Measurements from ENCODE around the gene KIAA1671.

Gene KIAA1671

GRCh38 chr22:24981656-24982055 is 29.1 kb downstream of the KIAA1671 start:
- DNase-seq (ENCODE audit: low read depth in 2 of 2), result no peak

GRCh38 chr22:24982301-24983056 is 30.0 kb downstream of the KIAA1671 start:
- no peak for DNase-seq (ENCODE audit: low read depth in 2 of 2)

DNA sequence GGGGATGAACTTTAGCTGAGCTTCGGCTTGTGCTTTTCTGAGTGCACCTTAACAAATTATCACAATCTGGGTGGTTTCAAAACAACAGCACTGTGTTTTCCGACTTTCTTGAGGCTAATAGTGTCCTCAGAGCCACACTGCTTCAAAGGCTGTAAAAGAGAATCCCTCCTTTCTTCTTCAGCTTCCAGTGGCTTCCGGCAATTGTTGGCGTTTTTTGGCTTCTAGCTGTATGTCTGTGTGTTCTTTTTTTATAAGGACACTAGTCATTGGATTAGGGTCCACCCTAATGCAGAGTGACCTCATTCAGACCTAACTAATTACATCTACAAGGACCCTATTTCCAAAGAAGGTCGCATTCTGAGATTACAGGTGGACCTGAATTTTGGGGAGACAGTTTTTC is 30.6 kb downstream of the KIAA1671 start:
- DNase-seq (ENCODE audit: low read depth in 2 of 2), result no peak

GRCh38 chr22:24984122-24984521 is 31.6 kb downstream of the KIAA1671 start:
- DNase-seq (ENCODE audit: low read depth in 2 of 2), result no peak

GRCh38 chr22:24985826-24986214 is 33.3 kb downstream of the KIAA1671 start:
- DNase-seq (ENCODE audit: low read depth in 2 of 2), result peak in 1 of 2 experiments; percentile 8

DNA sequence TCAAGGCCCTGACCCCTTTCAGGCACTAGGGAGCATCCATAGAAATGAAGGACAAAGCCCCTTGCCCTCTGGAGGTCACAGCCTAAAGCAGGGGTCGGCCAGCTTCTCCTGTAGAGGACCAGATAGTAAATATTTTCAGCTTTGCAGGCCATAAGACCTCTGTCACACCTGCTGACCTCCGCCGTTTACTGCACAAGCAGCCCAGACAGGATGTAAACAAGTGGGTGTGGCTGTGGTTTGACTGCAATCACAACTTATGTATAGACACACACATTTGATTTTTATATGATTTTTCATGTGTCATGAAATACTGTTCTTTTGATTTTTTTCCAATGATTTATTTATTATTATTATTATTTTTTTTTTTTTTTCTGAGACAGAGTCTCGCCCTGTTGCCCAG is 34.3 kb downstream of the KIAA1671 start:
- no peak for DNase-seq (ENCODE audit: low read depth in 2 of 2)

DNA sequence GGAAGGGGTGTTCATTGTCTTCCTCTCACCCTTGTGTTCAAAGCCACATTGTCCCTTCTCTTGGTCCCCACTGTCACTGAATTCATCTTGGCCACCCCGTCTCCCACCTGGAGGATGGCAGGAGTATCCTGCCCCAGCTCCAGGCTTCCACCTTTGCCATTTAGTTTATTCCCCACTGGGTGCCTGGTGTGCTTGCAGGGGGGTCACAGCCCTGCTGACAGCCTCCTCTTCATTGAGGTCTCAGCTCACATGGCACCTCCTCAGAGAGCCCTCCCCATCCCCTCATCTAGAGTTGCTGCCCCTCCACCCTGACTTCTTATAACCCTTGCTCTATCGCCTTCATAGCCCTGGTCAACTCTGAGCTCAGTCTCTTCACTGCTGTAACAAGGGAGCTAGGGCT is 36.6 kb downstream of the KIAA1671 start:
- DNase-seq (ENCODE audit: low read depth in 2 of 2), result no peak

- no peak for DNase-seq (ENCODE audit: low read depth in 2 of 2)
Observed at GRCh38 chr22:24989541-24989951, 37.0 kb downstream of the KIAA1671 start.

DNA sequence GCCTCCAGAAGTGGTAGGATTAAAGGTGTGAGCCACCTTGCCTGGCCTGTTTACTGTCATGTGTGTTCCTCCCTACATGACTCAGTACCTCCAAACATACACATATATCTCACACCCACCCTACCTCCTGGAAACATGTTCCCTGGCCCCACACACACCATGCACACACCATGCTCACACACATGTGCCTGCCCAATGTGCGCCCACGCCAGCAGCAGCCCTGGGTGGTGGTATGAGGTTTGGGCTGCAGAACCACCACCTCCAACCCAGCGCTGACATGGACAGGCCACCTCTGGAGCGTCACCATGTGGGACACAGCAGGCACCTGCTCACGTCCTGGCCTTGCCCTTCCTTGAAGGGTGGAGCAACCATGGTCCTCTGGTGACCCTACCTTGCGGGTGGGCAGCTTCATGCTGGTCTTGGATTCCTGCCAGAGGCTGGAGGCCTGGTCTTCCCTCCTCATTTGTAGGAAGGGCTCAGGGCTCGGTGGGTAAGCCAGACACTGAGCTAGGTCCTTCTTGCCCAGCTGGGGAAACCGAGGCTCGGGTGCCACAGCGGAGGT is 37.9 kb downstream of the KIAA1671 start:
- no peak for DNase-seq (ENCODE audit: low read depth in 2 of 2)

DNA sequence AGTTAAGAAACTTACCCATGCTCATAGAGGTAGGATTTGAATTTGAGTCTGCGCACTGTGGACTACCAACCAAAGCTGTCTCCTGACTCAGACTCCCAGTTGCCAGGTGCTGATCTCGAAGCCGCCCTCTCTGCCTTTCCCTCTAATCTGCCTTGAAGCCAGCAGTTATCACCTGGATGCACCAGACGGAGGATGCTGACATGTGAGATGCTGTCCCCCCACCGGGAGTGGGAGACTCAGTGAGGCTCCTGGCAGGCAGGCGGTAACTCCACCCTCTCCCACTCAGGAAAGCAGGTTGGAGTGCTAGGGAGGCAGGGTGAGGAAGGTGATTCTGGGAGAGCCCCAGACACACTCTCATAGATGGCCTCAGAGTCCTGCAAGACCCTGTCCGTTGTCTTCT is 40.4 kb downstream of the KIAA1671 start:
- DNase-seq (ENCODE audit: low read depth in 2 of 2), result no peak

DNA sequence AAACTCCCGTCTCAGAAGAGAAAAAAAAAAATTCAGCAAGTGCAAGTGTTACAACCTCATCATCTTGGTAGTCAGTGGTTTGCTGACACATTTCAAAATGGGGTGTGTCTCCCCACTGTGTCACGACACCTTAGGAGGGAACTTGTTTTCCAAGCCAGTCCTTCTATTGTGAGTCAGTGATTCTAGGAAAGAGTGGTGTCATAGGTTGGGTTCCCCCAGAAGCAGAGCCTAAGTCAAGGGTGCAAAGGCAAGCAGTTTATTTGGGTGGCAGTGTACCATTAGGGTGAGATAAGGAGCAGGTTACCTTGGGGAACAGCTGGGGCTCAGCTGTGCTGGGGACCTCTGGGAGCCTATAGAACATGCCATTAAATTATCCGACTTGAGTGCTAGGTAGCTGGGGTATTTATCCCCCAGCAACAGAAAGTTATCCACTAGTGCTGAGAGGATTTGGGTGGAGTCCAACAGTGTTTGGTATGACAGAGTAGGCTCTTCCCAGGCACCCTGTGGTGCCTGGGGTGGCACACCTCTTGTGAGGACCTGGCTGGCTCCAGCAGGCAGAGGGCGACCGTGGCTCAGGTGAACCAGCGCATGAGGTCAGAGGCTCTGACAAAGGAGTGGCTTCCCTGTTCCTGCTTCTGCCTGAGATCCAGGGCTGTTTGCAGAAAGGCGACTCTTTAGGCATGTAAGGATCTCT is 41.7 kb downstream of the KIAA1671 start:
- DNase-seq (ENCODE audit: low read depth in 2 of 2), result no peak

DNA sequence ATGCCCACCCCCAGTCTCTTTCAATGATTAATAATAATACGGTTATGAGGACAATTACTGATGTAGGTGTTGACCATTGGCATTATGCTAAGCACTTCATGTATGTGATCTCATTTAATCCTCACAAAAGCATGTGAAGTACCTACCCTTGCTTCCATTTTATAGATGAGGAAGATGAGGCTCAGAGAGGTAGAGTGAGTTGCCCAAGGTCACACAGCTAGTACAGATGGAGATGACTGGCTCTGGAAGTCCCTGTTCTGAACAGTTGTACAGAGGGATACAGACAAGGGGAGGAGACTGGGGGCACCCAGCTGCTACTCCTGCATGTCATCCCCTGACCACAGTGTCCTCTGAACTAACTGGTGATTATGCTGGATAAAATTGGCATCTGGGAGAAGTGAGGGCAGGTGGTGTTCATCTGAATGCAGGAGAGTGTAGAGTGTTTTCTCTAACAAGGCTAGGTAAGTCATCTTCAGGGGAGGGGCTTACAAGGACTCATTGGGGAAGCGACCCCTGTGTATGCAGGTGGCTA is 43.2 kb downstream of the KIAA1671 start:
- DNase-seq (ENCODE audit: low read depth in 2 of 2), result no peak

GRCh38 chr22:24996420-24996952 is 44.0 kb downstream of the KIAA1671 start:
- no peak for DNase-seq (ENCODE audit: low read depth in 2 of 2)

- DNase-seq (ENCODE audit: low read depth in 2 of 2), result no peak
Observed at GRCh38 chr22:24997023-24997422, 44.5 kb downstream of the KIAA1671 start.

DNA sequence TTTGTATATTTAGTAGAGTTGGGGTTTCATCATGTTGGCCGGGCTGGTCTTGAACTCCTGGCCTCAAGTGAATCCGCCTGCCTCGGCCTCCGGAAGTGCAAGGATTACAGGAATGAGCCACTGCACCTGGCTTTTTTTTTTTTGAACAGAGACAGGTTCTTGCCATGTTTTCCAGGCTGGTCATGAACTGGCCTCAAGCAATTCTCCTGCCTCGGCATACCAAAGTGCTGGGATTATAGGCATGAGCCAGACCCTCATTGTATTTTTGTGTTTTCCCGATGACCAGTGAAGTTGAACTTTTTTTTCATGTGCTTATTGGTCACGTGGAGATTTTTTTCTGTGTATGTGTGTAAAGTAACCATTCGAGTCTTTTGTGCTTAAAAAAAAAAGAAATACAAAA is 48.2 kb downstream of the KIAA1671 start:
- DNase-seq (ENCODE audit: low read depth in 2 of 2), result no peak

DNA sequence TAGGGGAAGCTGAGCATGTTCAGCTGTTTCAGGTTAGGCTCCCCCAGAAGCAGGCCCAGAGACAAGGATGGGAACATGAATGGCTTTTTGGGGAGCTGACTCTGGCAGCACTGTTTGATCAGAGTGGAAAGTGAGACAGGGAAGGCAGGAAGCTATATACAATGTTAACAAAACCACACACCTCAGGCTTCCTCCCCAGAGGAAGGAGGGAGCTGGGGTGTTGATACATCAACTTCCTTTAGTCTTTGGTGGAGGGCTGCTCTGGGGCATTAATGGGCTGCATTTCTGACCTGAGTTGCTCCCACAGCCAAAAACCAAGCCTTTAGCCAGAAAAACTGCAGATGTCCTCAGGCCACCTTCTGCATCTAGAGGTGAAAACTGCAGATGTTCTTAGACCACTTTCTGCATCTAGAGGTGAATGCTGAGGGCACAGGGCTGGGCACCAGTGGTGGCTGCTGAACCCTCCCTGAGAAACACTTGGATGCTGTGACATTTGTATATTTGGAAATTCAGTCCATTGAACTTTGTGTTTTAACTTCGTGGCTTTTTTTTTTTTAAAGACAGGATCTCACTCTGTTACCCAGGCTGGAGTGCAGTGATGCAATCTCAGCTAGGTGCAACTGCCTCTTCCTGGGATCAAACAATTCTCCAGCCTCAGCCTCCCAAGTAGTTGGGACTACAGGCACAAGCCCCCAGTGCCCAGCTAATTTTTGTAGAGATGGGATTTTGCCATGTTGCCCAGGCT is 49.9 kb downstream of the KIAA1671 start:
- DNase-seq (ENCODE audit: low read depth in 2 of 2), result no peak

DNA sequence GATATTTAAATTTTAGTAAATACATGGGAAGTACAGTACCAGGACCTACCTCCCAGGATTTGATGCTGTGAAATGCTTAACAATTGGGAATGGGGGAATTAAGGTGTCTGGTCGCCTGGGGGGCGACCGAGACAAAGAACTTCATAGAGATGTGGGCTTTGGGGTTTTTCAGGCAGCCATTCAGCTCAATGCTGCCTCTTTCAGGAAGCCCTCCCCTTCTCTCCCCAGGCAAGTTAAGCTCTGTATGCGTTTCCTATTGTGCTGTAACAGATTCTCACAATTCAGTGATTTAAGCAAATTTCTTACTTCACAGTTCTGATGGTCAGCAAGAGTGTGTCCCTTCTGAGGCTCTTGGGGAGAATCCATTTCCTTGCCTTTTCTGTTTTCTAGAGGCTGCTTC is 53.8 kb downstream of the KIAA1671 start:
- no peak for DNase-seq (ENCODE audit: low read depth in 2 of 2)

GRCh38 chr22:25007444-25008106 is 55.1 kb downstream of the KIAA1671 start:
- DNase-seq (ENCODE audit: low read depth in 2 of 2), result no peak

DNA sequence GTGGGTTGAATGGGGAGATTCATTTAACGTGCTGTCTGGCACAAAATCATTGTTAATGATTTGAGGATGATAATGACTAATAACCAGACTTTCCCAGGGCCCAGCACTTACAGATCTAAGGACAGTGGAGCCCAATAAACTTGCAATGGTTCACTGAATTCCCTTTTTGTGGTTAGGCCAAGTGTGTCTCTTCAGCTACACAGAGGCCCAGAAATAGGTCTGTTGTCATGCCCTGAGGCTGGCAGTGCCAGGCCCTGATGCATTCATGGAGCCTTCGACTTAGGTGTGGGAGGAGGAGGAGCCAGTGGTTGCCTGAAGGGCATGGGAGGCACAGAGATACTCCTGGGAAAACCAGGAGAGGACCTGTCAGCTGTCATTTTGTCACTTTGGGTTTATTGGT is 56.1 kb downstream of the KIAA1671 start:
- DNase-seq (ENCODE audit: low read depth in 2 of 2), result no peak

GRCh38 chr22:25012741-25013143 is 60.2 kb downstream of the KIAA1671 start:
- no peak for DNase-seq (ENCODE audit: low read depth in 2 of 2)

- DNase-seq (ENCODE audit: low read depth in 2 of 2), result no peak
Observed at GRCh38 chr22:25013607-25014006, 61.1 kb downstream of the KIAA1671 start.
